K562 (cell line): ENCODE measurements around the gene TUBE1. TPM values are rescaled to one million over a fixed set of nuclear protein-coding genes. Genes with fewer than 3 reads are reported as not detected.

Experiments
- ATAC-seq: fragments of 200-7000 bp; cut with Tn5 transposase; 3 replicates; pipeline ENCODE4 v1.9.1; 2020; ENCODE audit warnings: moderate library complexity
- BruUV-seq: library from RNA; stranded (reverse); fragments of 400-500 nt; replicated peaks from 2 replicates; lab custom pipeline; 2021; lab: Mats Ljungman, UMichigan
- CTCF ChIA-PET: fragments of 300-600 bp; formaldehyde crosslinking; extraction: SDS; loops from one replicate; lab custom pipeline; 2021; ENCODE audit warnings: low intra/inter-chr PET ratio; lab: Yijun Ruan, JAX
- POLR2A ChIA-PET: fragments of 300-600, 350-650 bp; sonication (Branson Sonifier 250); formaldehyde crosslinking; extraction: SDS; loops from one replicate; lab custom pipeline; 2021; ENCODE audit warnings: antibody characterized with exemption, inconsistent platforms; lab: Yijun Ruan, JAX
- DNase-seq, 4 experiments: peaks; one replicate each; pipeline versions ENCODE4 v3.0.0 to v3.0.0-alpha.2; 2011 to 2018; ENCODE audit warnings: low spot score in 3 of 4, mixed read lengths in 3 of 4; ENCODE audit errors: extremely low read depth in 1 of 4
- FAIRE-seq: peaks from 2 replicates; lab custom pipeline; 2011; peaks lifted over from hg19 to GRCh38; lab: Jason Lieb, UNC
- H2AFZ ChIP-seq: 2 replicates; pipeline ENCODE4 v1.6.0; 2011; ENCODE audit warnings: low read depth, low read length, control low read depth, inconsistent platforms
- H3K27ac ChIP-seq: fragments of 200-600 bp; 3 replicates; pipeline ENCODE4 v1.8.0; 2011; ENCODE audit warnings: low read depth, mild to moderate bottlenecking, control low read depth, inconsistent platforms, low read length, moderate library complexity, mixed read lengths; ENCODE audit errors: extremely low read depth
- H3K27me3 ChIP-seq, 2 experiments: fragments of 300-600 bp in 1 of 2; 2 replicates in 1 of 2; 3 replicates in 1 of 2; pipeline versions ENCODE4 v1.6.0 to v1.8.0; 2011; ENCODE audit warnings: inconsistent platforms in 2 of 2, low read length in 2 of 2, mild to moderate bottlenecking in 1 of 2, mixed read lengths in 1 of 2, moderate library complexity in 1 of 2; ENCODE audit not compliant: control insufficient read depth in 2 of 2, insufficient read depth in 2 of 2
- H3K36me3 ChIP-seq: fragments of 300-600 bp; 3 replicates; pipeline ENCODE4 v1.8.0; 2011; ENCODE audit warnings: mild to moderate bottlenecking, low read length, inconsistent platforms; ENCODE audit not compliant: control insufficient read depth, insufficient read depth
- H3K4me1 ChIP-seq, 2 experiments: fragments of 200-600 bp in 1 of 2; replicated peaks in 1 of 2; 2 replicates in 1 of 2; 3 replicates in 1 of 2; pipeline versions ENCODE4 v1.5.1 to v1.8.0; 2011; ENCODE audit warnings: inconsistent platforms in 2 of 2, low read length in 2 of 2, mild to moderate bottlenecking in 1 of 2, mixed read lengths in 1 of 2, moderate library complexity in 1 of 2; ENCODE audit not compliant: control insufficient read depth in 2 of 2, insufficient read depth in 2 of 2
- H3K4me2 ChIP-seq: 2 replicates; pipeline ENCODE4 v1.6.1; 2011; ENCODE audit warnings: low read length, control low read depth, inconsistent platforms, mixed read lengths; ENCODE audit not compliant: insufficient read depth
- H3K4me3 ChIP-seq: fragments of 200-600 bp; sonication (generic), shearing (Covaris generic); 2 replicates; pipeline ENCODE4 v1.5.1; 2016; ENCODE audit warnings: control low read depth, inconsistent platforms
- H3K79me2 ChIP-seq: fragments of 200-600 bp; 3 replicates; pipeline ENCODE4 v1.8.0; 2011; ENCODE audit warnings: low read length, inconsistent platforms; ENCODE audit not compliant: control insufficient read depth, insufficient read depth
- H3K9ac ChIP-seq, 2 experiments: 2 replicates each; pipeline versions ENCODE4 v1.6.0 to v1.6.1; 2011; ENCODE audit warnings: low read depth in 2 of 2, low read length in 2 of 2, control low read depth in 1 of 2, inconsistent platforms in 1 of 2, mild to moderate bottlenecking in 1 of 2, mixed read lengths in 1 of 2; ENCODE audit not compliant: insufficient read depth in 1 of 2
- H3K9me1 ChIP-seq: one replicate; pipeline ENCODE4 v1.6.0; 2011; ENCODE audit warnings: inconsistent platforms, mild to moderate bottlenecking, low read length, moderate library complexity; ENCODE audit not compliant: control insufficient read depth, insufficient read depth
- H3K9me3 ChIP-seq: replicated peaks from 2 replicates; pipeline ENCODE4 v1.5.1; 2011; ENCODE audit warnings: low read depth, low read length, inconsistent platforms; ENCODE audit not compliant: control insufficient read depth, insufficient read depth
- H4K20me1 ChIP-seq: replicated peaks from 2 replicates; pipeline ENCODE4 v1.6.1; 2011; ENCODE audit warnings: low read length, inconsistent platforms, mixed read lengths; ENCODE audit not compliant: control insufficient read depth, insufficient read depth
- ARID2 ChIP-seq: fragments of 450-650 bp; IDR thresholded peaks from 2 replicates; pipeline ENCODE4 v1.6.1; 2017; ENCODE audit warnings: antibody characterized with exemption, mild to moderate bottlenecking
- CAMTA2 ChIP-seq: fragments of 250-450 bp; sonication (Bioruptor Pico); conservative IDR thresholded peaks from 2 replicates; pipeline ENCODE4 v1.5.1; 2022
- CBX5 ChIP-seq: IDR thresholded peaks from 2 replicates; pipeline ENCODE4 v1.6.1; 2014; ENCODE audit warnings: low read depth, borderline replicate concordance
- CCAR2 ChIP-seq: fragments of 200-400 bp; formaldehyde crosslinking; IDR thresholded peaks from 2 replicates; pipeline ENCODE4 v1.6.1; 2017; ENCODE audit warnings: mild to moderate bottlenecking, low read depth, low read length
- CREBBP ChIP-seq: IDR thresholded peaks from one replicate; pipeline ENCODE4 v1.6.1; 2012; ENCODE audit warnings: low read depth, mild to moderate bottlenecking, control low read depth, inconsistent platforms, low read length
- DIDO1 ChIP-seq: fragments of 450-650 bp; IDR thresholded peaks from 2 replicates; pipeline ENCODE4 v1.6.1; 2016; ENCODE audit warnings: low read depth, missing biosample characterization, missing genetic modification characterization
- EP400 ChIP-seq: fragments of 450-650 bp; IDR thresholded peaks from 2 replicates; pipeline ENCODE4 v1.6.1; 2017; ENCODE audit warnings: antibody characterized with exemption, mild to moderate bottlenecking, moderate library complexity
- KHSRP ChIP-seq: fragments of 450-650 bp; IDR thresholded peaks from 2 replicates; pipeline ENCODE4 v1.6.1; 2017
- L3MBTL2 ChIP-seq: fragments of 450-650 bp; IDR thresholded peaks from 2 replicates; pipeline ENCODE4 v1.6.1; 2016; ENCODE audit warnings: mild to moderate bottlenecking, moderate library complexity
- MYNN ChIP-seq, 2 experiments: sonication (generic); formaldehyde crosslinking in 1 of 2; IDR thresholded peaks; 2 replicates each; pipeline versions ENCODE4 v1.5.0 to v1.6.1; 2016 to 2020; ENCODE audit warnings: antibody characterized with exemption in 1 of 2, missing genetic modification reagents in 1 of 2
- POLR2G ChIP-seq: fragments of 200-400 bp; formaldehyde crosslinking; IDR thresholded peaks from 2 replicates; pipeline ENCODE4 v1.6.1; 2017; ENCODE audit warnings: low read depth, mild to moderate bottlenecking, antibody characterized with exemption, low read length, moderate library complexity
- PURB ChIP-seq: sonication (generic); formaldehyde crosslinking; IDR thresholded peaks from 2 replicates; pipeline ENCODE4 v1.9.0; 2021; ENCODE audit warnings: low read depth, mild to moderate bottlenecking, missing genetic modification reagents
- RFX7 ChIP-seq: fragments of 250-450 bp; sonication (Bioruptor Pico); IDR thresholded peaks from 2 replicates; pipeline ENCODE4 v1.5.1; 2021; ENCODE audit warnings: mild to moderate bottlenecking
- SRSF9 ChIP-seq: fragments of 200-400 bp; formaldehyde crosslinking; IDR thresholded peaks from 2 replicates; pipeline ENCODE4 v1.6.1; 2017; ENCODE audit warnings: low read depth, low read length, borderline replicate concordance
- ZNF75A ChIP-seq: fragments of 450-650 bp; formaldehyde crosslinking; IDR thresholded peaks from 2 replicates; pipeline ENCODE4 v1.4.0; 2020; ENCODE audit warnings: mild to moderate bottlenecking
- WGBS: fragments of 100-300 bp; shearing (Covaris generic); methylation state at CpG from one replicate; pipeline ENCODE4 v1.1.6; 2016; ENCODE audit warnings: low coverage, mixed read lengths; ENCODE audit not compliant: insufficient coverage; ENCODE audit errors: missing lambda C conversion rate; 5-methylcytosine and 5-hydroxymethylcytosine counted together
- in situ Hi-C: fragments of 300-500 bp; cut with MboI; formaldehyde crosslinking; loops from 4 replicates; pipeline ENCODE4 v1.15.0; 2018; ENCODE audit warnings: inconsistent platforms, mixed read lengths
- intact Hi-C: fragments of 100-400 bp; cut with micrococcal nuclease; formaldehyde crosslinking; loops from 2 replicates; pipeline ENCODE4 v1.14.2; 2022
- polyA plus RNA-seq, 8 experiments: library from polyadenylated mRNA; depleted of rRNA in 4 of 8; stranded (reverse) in 5 of 8; unstranded in 3 of 8; fragments of >200 nt; fragmentation: Nextera tagmentation in 2 of 8; fragmentation: Illumina TruSeq in 1 of 8; extraction: Ambion mirVana in 2 of 8; extraction: Trizol in 1 of 8; gene quantifications; 2 replicates each; pipeline versions ENCODE4 v1.2.1 to v1.2.3, GENCODE V29; 2011 to 2014; ENCODE audit warnings: inconsistent platforms in 1 of 8, missing spikeins in 1 of 8
- total RNA-seq, 7 experiments: library from RNA; depleted of rRNA in 6 of 7; stranded (reverse); fragments of >200 nt in 6 of 7; fragmentation: Illumina TruSeq in 2 of 7; extraction: Trizol in 2 of 7; gene quantifications; 2 replicates each; pipeline versions ENCODE4 v1.2.1 to v1.2.3, GENCODE V29; 2011 to 2021; ENCODE audit warnings: low replicate concordance in 1 of 7
- TF ChIP-seq, protein P1 (sequence below): sonication (generic); formaldehyde crosslinking; IDR thresholded peaks from 2 replicates; pipeline ENCODE4 v1.8.1; 2023; ENCODE audit warnings: missing genetic modification reagents, mild to moderate bottlenecking, borderline replicate concordance
- TF ChIP-seq, protein P2 (sequence below): sonication (generic); formaldehyde crosslinking; IDR thresholded peaks from 2 replicates; pipeline ENCODE4 v1.8.1; 2022; ENCODE audit warnings: missing genetic modification reagents
- TF ChIP-seq, protein P3 (sequence below): fragments of 450-650 bp; IDR thresholded peaks from 2 replicates; pipeline ENCODE4 v1.6.1; 2016; ENCODE audit warnings: low read depth, mild to moderate bottlenecking, moderate library complexity

The TUBE1 gene
- total and polyA plus RNA-seq, 9 of the 15 experiments (the other 6 are each of a cell fraction or from before 2014, with no cell fraction given), result 18.9 to 58.4 (median 30.8) TPM

DNA sequence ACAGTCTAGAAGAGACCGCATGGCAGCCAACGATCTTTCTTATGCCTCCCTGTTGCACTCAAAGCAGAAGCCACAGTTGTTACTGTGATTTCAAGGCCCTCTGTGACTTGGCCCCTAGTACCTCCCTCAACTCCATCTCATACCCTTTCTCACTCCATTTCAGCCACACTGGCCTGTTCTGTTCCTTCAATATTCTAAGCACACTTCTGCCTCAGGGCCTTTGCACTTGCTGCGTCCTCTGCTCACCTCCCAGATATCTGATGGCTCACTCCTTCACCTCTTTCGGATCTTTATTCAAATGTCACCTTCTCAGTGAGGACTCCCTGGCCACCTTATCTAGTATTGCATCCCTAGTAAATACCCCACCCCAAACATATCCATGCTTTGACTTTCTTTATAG, 62.8 kb downstream of the TUBE1 start:
- Histone ChIP-seq H3K4me3 (no peak overlapping the region), H3K4me1 (no peaks in the 10 kb centered on the region), H3K36me3 (no peaks in the 10 kb centered on the region), H3K79me2 (no peaks in the 10 kb centered on the region), H3K27ac (no peak overlapping the region), H3K9ac (no peak overlapping the region), H3K9me3 (no peaks in the 10 kb centered on the region), H3K9me1 (no peaks in the 10 kb centered on the region), H3K27me3 (peaks cover 3 to 12% of the 10 kb centered on the region in 2 experiments; a peak in 3 of 5 replicates), H2AFZ (no peak overlapping the region), H3K4me2 (no peak overlapping the region), H4K20me1 (no peaks in the 10 kb centered on the region)
- FAIRE-seq, result no peak
- no peak for ATAC-seq
- CTCF ChIA-PET, result no interaction called here
- in situ Hi-C loops, result no loop called here
- intact Hi-C loops, result no loop called here
- POLR2A ChIA-PET, result no interaction called here
- no TSS peak for BruUV-seq
- WGBS, result 10% methylated on average over 4 of the region's 4 CpGs
- DNase-seq, result no peak
- TF ChIP-seq EP400, result no peak
- TF ChIP-seq MYNN (IDR thresholded peaks at IDR 0.05), result no peak
- no peak for TF ChIP-seq MYNN (CRISPR knock-in tag; IDR thresholded peaks at IDR 0.05)
- no peak for TF ChIP-seq ZNF75A (CRISPR knock-in tag)
- no peak for TF ChIP-seq KHSRP
- no peak for TF ChIP-seq RFX7
- TF ChIP-seq PURB (CRISPR knock-in tag), result no peak
- TF ChIP-seq DIDO1, result no peak
- TF ChIP-seq POLR2G, result no peak
- no peak for TF ChIP-seq CREBBP
- no peak for TF ChIP-seq CAMTA2
- TF ChIP-seq CBX5, result no peak
- TF ChIP-seq L3MBTL2, result no peak
- no peak for TF ChIP-seq CCAR2
- no peak for TF ChIP-seq ARID2
- TF ChIP-seq, protein P1, sequence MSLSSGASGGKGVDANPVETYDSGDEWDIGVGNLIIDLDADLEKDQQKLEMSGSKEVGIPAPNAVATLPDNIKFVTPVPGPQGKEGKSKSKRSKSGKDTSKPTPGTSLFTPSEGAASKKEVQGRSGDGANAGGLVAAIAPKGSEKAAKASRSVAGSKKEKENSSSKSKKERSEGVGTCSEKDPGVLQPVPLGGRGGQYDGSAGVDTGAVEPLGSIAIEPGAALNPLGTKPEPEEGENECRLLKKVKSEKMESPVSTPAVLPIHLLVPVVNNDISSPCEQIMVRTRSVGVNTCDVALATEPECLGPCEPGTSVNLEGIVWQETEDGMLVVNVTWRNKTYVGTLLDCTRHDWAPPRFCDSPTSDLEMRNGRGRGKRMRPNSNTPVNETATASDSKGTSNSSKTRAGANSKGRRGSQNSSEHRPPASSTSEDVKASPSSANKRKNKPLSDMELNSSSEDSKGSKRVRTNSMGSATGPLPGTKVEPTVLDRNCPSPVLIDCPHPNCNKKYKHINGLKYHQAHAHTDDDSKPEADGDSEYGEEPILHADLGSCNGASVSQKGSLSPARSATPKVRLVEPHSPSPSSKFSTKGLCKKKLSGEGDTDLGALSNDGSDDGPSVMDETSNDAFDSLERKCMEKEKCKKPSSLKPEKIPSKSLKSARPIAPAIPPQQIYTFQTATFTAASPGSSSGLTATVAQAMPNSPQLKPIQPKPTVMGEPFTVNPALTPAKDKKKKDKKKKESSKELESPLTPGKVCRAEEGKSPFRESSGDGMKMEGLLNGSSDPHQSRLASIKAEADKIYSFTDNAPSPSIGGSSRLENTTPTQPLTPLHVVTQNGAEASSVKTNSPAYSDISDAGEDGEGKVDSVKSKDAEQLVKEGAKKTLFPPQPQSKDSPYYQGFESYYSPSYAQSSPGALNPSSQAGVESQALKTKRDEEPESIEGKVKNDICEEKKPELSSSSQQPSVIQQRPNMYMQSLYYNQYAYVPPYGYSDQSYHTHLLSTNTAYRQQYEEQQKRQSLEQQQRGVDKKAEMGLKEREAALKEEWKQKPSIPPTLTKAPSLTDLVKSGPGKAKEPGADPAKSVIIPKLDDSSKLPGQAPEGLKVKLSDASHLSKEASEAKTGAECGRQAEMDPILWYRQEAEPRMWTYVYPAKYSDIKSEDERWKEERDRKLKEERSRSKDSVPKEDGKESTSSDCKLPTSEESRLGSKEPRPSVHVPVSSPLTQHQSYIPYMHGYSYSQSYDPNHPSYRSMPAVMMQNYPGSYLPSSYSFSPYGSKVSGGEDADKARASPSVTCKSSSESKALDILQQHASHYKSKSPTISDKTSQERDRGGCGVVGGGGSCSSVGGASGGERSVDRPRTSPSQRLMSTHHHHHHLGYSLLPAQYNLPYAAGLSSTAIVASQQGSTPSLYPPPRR (CRISPR knock-in tag), result no peak
- TF ChIP-seq, protein P2, sequence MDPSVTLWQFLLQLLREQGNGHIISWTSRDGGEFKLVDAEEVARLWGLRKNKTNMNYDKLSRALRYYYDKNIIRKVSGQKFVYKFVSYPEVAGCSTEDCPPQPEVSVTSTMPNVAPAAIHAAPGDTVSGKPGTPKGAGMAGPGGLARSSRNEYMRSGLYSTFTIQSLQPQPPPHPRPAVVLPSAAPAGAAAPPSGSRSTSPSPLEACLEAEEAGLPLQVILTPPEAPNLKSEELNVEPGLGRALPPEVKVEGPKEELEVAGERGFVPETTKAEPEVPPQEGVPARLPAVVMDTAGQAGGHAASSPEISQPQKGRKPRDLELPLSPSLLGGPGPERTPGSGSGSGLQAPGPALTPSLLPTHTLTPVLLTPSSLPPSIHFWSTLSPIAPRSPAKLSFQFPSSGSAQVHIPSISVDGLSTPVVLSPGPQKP, result no peak
- TF ChIP-seq, protein P3, sequence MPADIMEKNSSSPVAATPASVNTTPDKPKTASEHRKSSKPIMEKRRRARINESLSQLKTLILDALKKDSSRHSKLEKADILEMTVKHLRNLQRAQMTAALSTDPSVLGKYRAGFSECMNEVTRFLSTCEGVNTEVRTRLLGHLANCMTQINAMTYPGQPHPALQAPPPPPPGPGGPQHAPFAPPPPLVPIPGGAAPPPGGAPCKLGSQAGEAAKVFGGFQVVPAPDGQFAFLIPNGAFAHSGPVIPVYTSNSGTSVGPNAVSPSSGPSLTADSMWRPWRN, result no peak
- no peak for TF ChIP-seq SRSF9
